ENCODE results near the gene AHCYL2.

The AHCYL2 gene

GRCh38 chr7:129359176-129359575 lies 134.3 kb downstream of the AHCYL2 start:
- DNase-seq (ENCODE audit: low spot score): no peak
- no peak for TF ChIP-seq CTCF (IDR thresholded peaks at IDR 0.05; ENCODE audit: extremely low read depth, missing control alignments)

GRCh38 chr7:129359638-129360037 lies 134.8 kb downstream of the AHCYL2 start:
- no peak for DNase-seq (ENCODE audit: low spot score)
- no peak for TF ChIP-seq CTCF (IDR thresholded peaks at IDR 0.05; ENCODE audit: extremely low read depth, missing control alignments)

GRCh38 chr7:129361771-129362170 lies 136.9 kb downstream of the AHCYL2 start:
- TF ChIP-seq CTCF (IDR thresholded peaks at IDR 0.05; ENCODE audit: extremely low read depth, missing control alignments): no peak
- no peak for DNase-seq (ENCODE audit: low spot score)

GRCh38 chr7:129362496-129362895 lies 137.7 kb downstream of the AHCYL2 start:
- no peak for DNase-seq (ENCODE audit: low spot score)
- TF ChIP-seq CTCF (IDR thresholded peaks at IDR 0.05; ENCODE audit: extremely low read depth, missing control alignments): no peak

GRCh38 chr7:129367349-129367699 lies 142.5 kb downstream of the AHCYL2 start:
- no peak for TF ChIP-seq CTCF (IDR thresholded peaks at IDR 0.05; ENCODE audit: extremely low read depth, missing control alignments)
- DNase-seq (ENCODE audit: low spot score): no peak

- peak; percentile 70 for DNase-seq (ENCODE audit: low spot score)
These were observed 143.0 kb downstream of the AHCYL2 start for GRCh38 chr7:129367700-129368388.

More at GRCh38 chr7:129367700-129368388, 143.0 kb downstream of the AHCYL2 start:
- TF ChIP-seq CTCF (IDR thresholded peaks at IDR 0.05; ENCODE audit: extremely low read depth, missing control alignments): peak; percentile 95

All from GM20000 (cell line).